ENCODE measurements around the gene ENPP4. TPM values are rescaled to one million over a fixed set of nuclear protein-coding genes. Genes with fewer than 3 reads are reported as not detected.
"Not testable (repeated sequence)": the region's sequence is repeated elsewhere in the genome, so short reads cannot be mapped to it uniquely, and the experiment has no call there.

ENPP4 gene
- 13.0 and 13.6 TPM in 2 replicates for total RNA-seq

DNA sequence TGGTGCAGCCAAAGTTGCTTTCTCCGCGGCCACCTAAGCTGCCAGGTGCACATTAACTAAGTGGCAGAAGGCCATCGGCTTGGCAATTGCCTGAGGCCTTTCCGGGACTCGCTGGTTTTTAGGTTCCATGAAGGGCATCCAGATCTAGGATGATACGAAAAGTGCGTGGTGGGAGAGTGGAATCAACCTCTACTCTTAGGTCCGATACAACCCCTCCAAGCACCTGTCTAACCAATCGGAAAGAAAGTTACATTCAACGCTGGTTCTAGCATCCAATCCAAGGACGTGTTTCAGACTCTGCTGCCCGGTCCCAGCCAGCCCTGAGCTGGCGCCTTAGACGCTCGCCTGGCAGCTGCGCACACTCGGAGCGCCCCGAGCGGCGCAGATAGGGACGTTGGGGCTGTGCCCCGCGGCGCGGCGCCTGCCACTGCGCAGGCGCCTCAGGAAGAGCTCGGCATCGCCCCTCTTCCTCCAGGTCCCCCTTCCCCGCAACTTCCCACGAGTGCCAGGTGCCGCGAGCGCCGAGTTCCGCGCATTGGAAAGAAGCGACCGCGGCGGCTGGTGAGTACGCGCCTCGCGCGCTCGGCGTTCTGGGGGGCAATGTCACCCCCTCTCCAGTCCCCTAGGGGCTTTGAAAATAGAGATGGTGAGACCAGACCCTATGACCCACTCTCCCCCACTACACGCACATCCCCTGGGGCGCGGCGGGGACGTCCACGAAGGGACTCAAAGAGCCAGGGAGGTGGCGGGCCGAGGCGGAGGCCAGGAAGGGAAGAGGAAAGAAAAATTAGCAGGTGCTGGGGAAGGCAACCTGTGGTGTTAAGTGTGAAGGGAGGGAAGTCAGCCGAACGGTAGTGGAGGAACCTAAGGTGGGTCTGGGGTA lies at the start of gene ENPP4:
Gene ENPP4 (plus strand): TSS at position 361 of the 883 bp plus-strand sequence. CDS start 9,595 bp downstream, outside the sequence.
- Mint-ChIP-seq H3K4me1 (peaks cover 48% of the 10 kb centered on the region), H3K36me3 (ENCODE audit: low read depth) (peaks cover 12% of the 10 kb centered on the region), H3K9me3 (no peaks in the 10 kb centered on the region), H3K27ac (peak within 1 kb of the TSS; percentile 87), H3K27me3 (no peaks in the 10 kb centered on the region), H3K4me3 (peak within 1 kb of the TSS; percentile 95)
- peak; percentile 76 for DNase-seq
- CTCF ChIA-PET = interaction anchor here (1.1 to 2.4 kb wide), 4 partner anchors 9 to 281 kb away, joined by 4 to 17 read pairs (median 10); no protein-coding TSS in a partner anchor
- TF ChIP-seq, protein P1, sequence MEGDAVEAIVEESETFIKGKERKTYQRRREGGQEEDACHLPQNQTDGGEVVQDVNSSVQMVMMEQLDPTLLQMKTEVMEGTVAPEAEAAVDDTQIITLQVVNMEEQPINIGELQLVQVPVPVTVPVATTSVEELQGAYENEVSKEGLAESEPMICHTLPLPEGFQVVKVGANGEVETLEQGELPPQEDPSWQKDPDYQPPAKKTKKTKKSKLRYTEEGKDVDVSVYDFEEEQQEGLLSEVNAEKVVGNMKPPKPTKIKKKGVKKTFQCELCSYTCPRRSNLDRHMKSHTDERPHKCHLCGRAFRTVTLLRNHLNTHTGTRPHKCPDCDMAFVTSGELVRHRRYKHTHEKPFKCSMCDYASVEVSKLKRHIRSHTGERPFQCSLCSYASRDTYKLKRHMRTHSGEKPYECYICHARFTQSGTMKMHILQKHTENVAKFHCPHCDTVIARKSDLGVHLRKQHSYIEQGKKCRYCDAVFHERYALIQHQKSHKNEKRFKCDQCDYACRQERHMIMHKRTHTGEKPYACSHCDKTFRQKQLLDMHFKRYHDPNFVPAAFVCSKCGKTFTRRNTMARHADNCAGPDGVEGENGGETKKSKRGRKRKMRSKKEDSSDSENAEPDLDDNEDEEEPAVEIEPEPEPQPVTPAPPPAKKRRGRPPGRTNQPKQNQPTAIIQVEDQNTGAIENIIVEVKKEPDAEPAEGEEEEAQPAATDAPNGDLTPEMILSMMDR (IDR thresholded peaks at IDR 0.05) = no peak
- peak; percentile 99 for ATAC-seq (ENCODE audit: low read depth)
- intact Hi-C loops (cut with micrococcal nuclease) = loop anchor here (1.0 to 5.0 kb wide), 10 partner anchors 8 to 1113 kb away; partner anchors contain the start of genes CYP39A1, ENPP5 and SLC25A27
- POLR2A ChIA-PET = interaction anchor here (0.5 to 3.6 kb wide), 13 partner anchors 9 to 1882 kb away, joined by 3 to 49 read pairs (median 4); partner anchors contain the start of genes CDC5L and SUPT3H

- H3K27ac Mint-ChIP-seq = no peak overlapping the region
- no peaks in the 10 kb centered on the region for H3K36me3 Mint-ChIP-seq (ENCODE audit: low read depth)
- ChIA-PET CTCF (interaction anchor here (1.1 to 2.8 kb wide), 2 partner anchors 10 to 330 kb away, joined by 3 to 8 read pairs; no protein-coding TSS in a partner anchor), POLR2A (no interaction called here)
- H3K27me3 Mint-ChIP-seq = peaks cover 2% of the 10 kb centered on the region
- DNase-seq (no peak), ATAC-seq (ENCODE audit: low read depth) (no peak)
- H3K4me1 Mint-ChIP-seq = no peaks in the 10 kb centered on the region
- no peak overlapping the region for H3K4me3 Mint-ChIP-seq
- TF ChIP-seq, protein P1 (IDR thresholded peaks at IDR 0.05) = no peak
- intact Hi-C loops (cut with micrococcal nuclease) = no loop called here
- no peaks in the 10 kb centered on the region for H3K9me3 Mint-ChIP-seq
These were observed 49.7 kb upstream of the ENPP4 start for GRCh38 chr6:46080111-46080510.

GRCh38 chr6:46085688-46086087 lies 44.1 kb upstream of the ENPP4 start:
- H3K27ac Mint-ChIP-seq; H3K9me3 Mint-ChIP-seq; H3K27me3 Mint-ChIP-seq; POLR2A ChIA-PET; H3K4me1 Mint-ChIP-seq; H3K4me3 Mint-ChIP-seq; ATAC-seq (ENCODE audit: low read depth); DNase-seq; H3K36me3 Mint-ChIP-seq (ENCODE audit: low read depth): not testable (repeated sequence)
- CTCF ChIA-PET = interaction anchor here (3.4 kb wide), 1 partner anchor 325 kb away, joined by 36 read pairs; no protein-coding TSS in a partner anchor
- intact Hi-C loops (cut with micrococcal nuclease) = loop anchor here (5.0 kb wide), 1 partner anchor 962 kb away; no protein-coding TSS in a partner anchor

- Mint-ChIP-seq H3K27ac (no peak overlapping the region), H3K27me3 (peaks cover 11% of the 10 kb centered on the region), H3K9me3 (peaks cover 16% of the 10 kb centered on the region), H3K36me3 (ENCODE audit: low read depth) (peaks cover 2% of the 10 kb centered on the region), H3K4me3 (no peak overlapping the region), H3K4me1 (peaks cover 5% of the 10 kb centered on the region)
- ChIA-PET POLR2A (interaction anchor here (0.6 to 1.7 kb wide), 7 partner anchors 39 to 560 kb away, joined by 3 to 12 read pairs (median 3); partner anchors contain the start of gene ENPP4), CTCF (interaction anchor here (0.6 to 4.0 kb wide), 35 partner anchors 9 to 361 kb away, joined by 3 to 203 read pairs (median 4); partner anchors contain the start of gene ENPP4)
- intact Hi-C loops (cut with micrococcal nuclease) = loop anchor here (1.0 to 5.0 kb wide), 8 partner anchors 38 to 1615 kb away; partner anchors contain the start of genes ENPP4 and RCAN2
- DNase-seq (peak; percentile 32), ATAC-seq (ENCODE audit: low read depth) (peak; percentile 67)
- TF ChIP-seq, protein P1 (IDR thresholded peaks at IDR 0.05) = no peak
These were observed 39.4 kb upstream of the ENPP4 start for GRCh38 chr6:46090115-46091079.

DNA sequence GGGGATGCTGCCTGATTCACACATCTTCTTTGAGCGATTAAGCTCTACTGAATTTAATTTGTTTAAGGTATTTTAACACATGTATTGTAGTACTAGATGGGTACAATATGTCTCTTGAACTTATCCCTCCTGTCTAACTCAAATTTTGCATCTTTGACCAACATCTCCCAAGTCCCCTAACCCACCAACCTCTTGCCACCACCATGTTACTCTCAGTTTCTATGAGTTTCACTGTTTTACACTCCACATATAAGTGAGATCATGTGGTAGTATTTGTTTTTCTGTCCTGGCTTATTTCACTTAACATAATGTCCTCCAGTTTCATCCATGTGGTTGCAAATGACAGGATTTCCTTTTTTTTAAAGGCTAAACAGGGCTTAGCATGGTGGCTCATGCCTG lies 38.7 kb upstream of the ENPP4 start:
- Mint-ChIP-seq H3K36me3 (ENCODE audit: low read depth) (peaks cover 6% of the 10 kb centered on the region), H3K9me3 (peaks cover 21% of the 10 kb centered on the region), H3K4me1 (peaks cover 5% of the 10 kb centered on the region), H3K4me3 (no peak overlapping the region), H3K27me3 (peaks cover 11% of the 10 kb centered on the region), H3K27ac (no peak overlapping the region)
- TF ChIP-seq, protein P1 (IDR thresholded peaks at IDR 0.05) = no peak
- ChIA-PET POLR2A (interaction anchor here (1.0 to 1.7 kb wide), 4 partner anchors 38 to 318 kb away, joined by 3 to 12 read pairs (median 3); partner anchors contain the start of gene ENPP4), CTCF (interaction anchor here (0.9 to 4.0 kb wide), 15 partner anchors 10 to 328 kb away, joined by 3 to 203 read pairs (median 5); partner anchors contain the start of gene ENPP4)
- DNase-seq (no peak), ATAC-seq (ENCODE audit: low read depth) (no peak)
- intact Hi-C loops (cut with micrococcal nuclease) = loop anchor here (2.0 to 5.0 kb wide), 2 partner anchors 38 to 401 kb away; partner anchors contain the start of genes ENPP4 and RCAN2

Data from activated B cell treated with CpG ODN at 0.5 μM for 24 hours (primary cell).